ENCODE results near the gene TCAP. TPM values are rescaled to one million over a fixed set of nuclear protein-coding genes. Genes with fewer than 3 reads are reported as not detected.

TCAP gene
- total RNA-seq, 1 donor, result 0.36 TPM

GRCh38 chr17:39650121-39650579 lies 15.0 kb upstream of the TCAP start:
- Histone ChIP-seq H3K9me3 (ENCODE audit: low read depth, low read length) (no peaks in the 10 kb centered on the region), H3K4me2 (ENCODE audit: insufficient read depth, low read length) (no peak overlapping the region), H3K36me3 (ENCODE audit: insufficient read depth, low read length) (no peaks in the 10 kb centered on the region), H3K4me1 (ENCODE audit: insufficient read depth, low read length) (no peaks in the 10 kb centered on the region), H3K4me3 (ENCODE audit: insufficient read depth, low read length) (no peak overlapping the region), H3K27ac (ENCODE audit: low read depth, low read length) (no peak overlapping the region), H3K27me3 (ENCODE audit: insufficient read depth, low read length) (no peaks in the 10 kb centered on the region), H2AFZ (ENCODE audit: low read length) (no peak overlapping the region), H3K79me2 (ENCODE audit: insufficient read depth, low read length) (peaks cover 33% of the 10 kb centered on the region), H4K20me1 (ENCODE audit: insufficient read depth, low read length) (peaks cover 48% of the 10 kb centered on the region)
- TF ChIP-seq CTCF (IDR thresholded peaks at IDR 0.05; ENCODE audit: extremely low read depth, low read depth, low read length), result no peak
- no peak for DNase-seq (ENCODE audit: insufficient read length, low spot score, missing footprints)

- Histone ChIP-seq H3K4me3 (ENCODE audit: insufficient read depth, low read length) (no peak overlapping the region), H3K4me2 (ENCODE audit: insufficient read depth, low read length) (no peak overlapping the region), H3K9me3 (ENCODE audit: low read depth, low read length) (no peaks in the 10 kb centered on the region), H3K4me1 (ENCODE audit: insufficient read depth, low read length) (no peaks in the 10 kb centered on the region), H3K27ac (ENCODE audit: low read depth, low read length) (no peak overlapping the region), H3K36me3 (ENCODE audit: insufficient read depth, low read length) (no peaks in the 10 kb centered on the region), H3K27me3 (ENCODE audit: insufficient read depth, low read length) (no peaks in the 10 kb centered on the region), H4K20me1 (ENCODE audit: insufficient read depth, low read length) (peaks cover 55% of the 10 kb centered on the region), H2AFZ (ENCODE audit: low read length) (no peak overlapping the region), H3K79me2 (ENCODE audit: insufficient read depth, low read length) (peaks cover 22% of the 10 kb centered on the region)
- no peak for DNase-seq (ENCODE audit: insufficient read length, low spot score, missing footprints)
- no peak for TF ChIP-seq CTCF (IDR thresholded peaks at IDR 0.05; ENCODE audit: extremely low read depth, low read depth, low read length)
Observed at GRCh38 chr17:39651923-39652586, 13.1 kb upstream of the TCAP start.

- Histone ChIP-seq H3K4me1 (ENCODE audit: insufficient read depth, low read length) (no peaks in the 10 kb centered on the region), H3K36me3 (ENCODE audit: insufficient read depth, low read length) (no peaks in the 10 kb centered on the region), H3K27ac (ENCODE audit: low read depth, low read length) (no peak overlapping the region), H3K9me3 (ENCODE audit: low read depth, low read length) (no peaks in the 10 kb centered on the region), H3K4me2 (ENCODE audit: insufficient read depth, low read length) (no peak overlapping the region), H2AFZ (ENCODE audit: low read length) (no peak overlapping the region), H4K20me1 (ENCODE audit: insufficient read depth, low read length) (peaks cover 49% of the 10 kb centered on the region), H3K79me2 (ENCODE audit: insufficient read depth, low read length) (peaks cover 17% of the 10 kb centered on the region), H3K27me3 (ENCODE audit: insufficient read depth, low read length) (no peaks in the 10 kb centered on the region), H3K4me3 (ENCODE audit: insufficient read depth, low read length) (no peak overlapping the region)
- no peak for TF ChIP-seq CTCF (IDR thresholded peaks at IDR 0.05; ENCODE audit: extremely low read depth, low read depth, low read length)
- no peak for DNase-seq (ENCODE audit: insufficient read length, low spot score, missing footprints)
Observed at GRCh38 chr17:39652587-39653315, 12.4 kb upstream of the TCAP start.

GRCh38 chr17:39653316-39653661 lies 11.9 kb upstream of the TCAP start:
- no peak for DNase-seq (ENCODE audit: insufficient read length, low spot score, missing footprints)
- TF ChIP-seq CTCF (IDR thresholded peaks at IDR 0.05; ENCODE audit: extremely low read depth, low read depth, low read length), result no peak
- Histone ChIP-seq H2AFZ (ENCODE audit: low read length) (no peak overlapping the region), H3K36me3 (ENCODE audit: insufficient read depth, low read length) (no peaks in the 10 kb centered on the region), H3K4me3 (ENCODE audit: insufficient read depth, low read length) (no peak overlapping the region), H3K9me3 (ENCODE audit: low read depth, low read length) (no peaks in the 10 kb centered on the region), H4K20me1 (ENCODE audit: insufficient read depth, low read length) (peaks cover 48% of the 10 kb centered on the region), H3K27me3 (ENCODE audit: insufficient read depth, low read length) (no peaks in the 10 kb centered on the region), H3K4me1 (ENCODE audit: insufficient read depth, low read length) (no peaks in the 10 kb centered on the region), H3K4me2 (ENCODE audit: insufficient read depth, low read length) (no peak overlapping the region), H3K27ac (ENCODE audit: low read depth, low read length) (no peak overlapping the region), H3K79me2 (ENCODE audit: insufficient read depth, low read length) (peaks cover 17% of the 10 kb centered on the region)
